ENCODE data around the gene CXCL1. TPM values are rescaled to one million over a fixed set of nuclear protein-coding genes. Genes with fewer than 3 reads are reported as not detected.

The CXCL1 gene
- total and polyA plus RNA-seq, 2 donors (not counting 1 experiment from before 2014, with no cell fraction given), result 0.24 TPM; not detected in 1

DNA sequence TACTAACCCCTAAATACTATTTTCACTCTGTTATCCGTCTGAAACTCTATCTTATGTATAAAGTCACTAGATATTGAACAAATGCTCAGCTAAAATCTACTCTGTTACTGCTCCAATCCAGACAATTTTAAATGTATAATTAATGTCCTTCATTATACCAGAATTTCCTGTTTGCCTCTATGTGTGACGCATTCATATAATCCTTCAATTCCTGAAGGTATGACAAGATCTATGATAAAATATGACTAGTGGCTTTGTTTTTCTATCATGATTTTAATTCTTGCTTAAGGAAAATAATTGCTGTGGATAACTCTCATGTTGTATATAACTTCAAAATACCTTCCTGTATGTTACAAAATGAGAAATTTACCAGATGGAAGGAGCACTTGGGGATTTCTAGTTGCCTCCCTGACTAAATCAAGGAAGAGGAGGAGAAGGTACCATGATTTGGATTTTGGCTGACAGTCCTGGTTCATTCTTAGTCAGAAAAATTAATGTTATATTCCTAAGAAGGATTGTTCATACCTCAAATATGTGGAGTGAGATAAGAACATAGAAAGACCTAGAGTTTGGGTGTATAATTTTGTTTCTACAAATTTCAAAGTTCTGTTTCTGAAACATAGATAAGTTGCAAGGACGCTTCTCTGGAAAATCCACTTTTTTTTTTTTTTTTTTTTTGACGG is 27.8 kb upstream of the CXCL1 start:
- H3K4me2 ChIP-seq (replicated peaks; ENCODE audit: low read depth, low read length, poor library complexity, severe bottlenecking), result no peak overlapping the region
- Mint-ChIP-seq H3K27ac (no peak overlapping the region), H3K4me1 (no peaks in the 10 kb centered on the region), H3K27me3 (peaks cover 23% of the 10 kb centered on the region), H3K9me3 (ENCODE audit: insufficient read depth) (no peaks in the 10 kb centered on the region), H3K4me3 (no peak overlapping the region)
- H3K9ac ChIP-seq (ENCODE audit: low read length), result no peak overlapping the region
- H3K27me3 ChIP-seq (replicated peaks in 1 of 4; ENCODE audit: control extremely low read depth in 1 of 4, control insufficient read depth in 3 of 4, insufficient read depth in 4 of 4, low read length in 3 of 4), result peaks cover 0 to 6% (median 4%) of the 10 kb centered on the region in 4 experiments
- H3K27ac ChIP-seq (ENCODE audit: low read length in 2 of 2), result no peak overlapping the region
- H3K36me3 ChIP-seq (replicated peaks in 1 of 2; ENCODE audit: control extremely low read depth in 1 of 2, control insufficient read depth in 1 of 2, extremely low read depth in 1 of 2, insufficient read depth in 2 of 2, low read length in 1 of 2), result no peaks in the 10 kb centered on the region
- ATAC-seq (ENCODE audit: low read depth) (no peak), DNase-seq (no peak)
- TF ChIP-seq EZH2 (IDR thresholded peaks at IDR 0.05; ENCODE audit: borderline replicate concordance, insufficient read depth, low read depth, low read length, poor library complexity, severe bottlenecking), result no peak
- TF ChIP-seq CTCF (IDR thresholded peaks at IDR 0.05), result no peak
- intact Hi-C loops (cut with micrococcal nuclease), result no loop called here
- 83% methylated on average over 1 of the region's 4 CpGs for WGBS (ENCODE audit: insufficient coverage)
- H3K4me1 ChIP-seq (ENCODE audit: control insufficient read depth in 2 of 2, insufficient read depth in 2 of 2, low read length in 2 of 2), result no peaks in the 10 kb centered on the region
- CTCF ChIA-PET, result no interaction called here
- H4K20me1 ChIP-seq (ENCODE audit: control insufficient read depth, insufficient read depth, low read length, poor library complexity, severe bottlenecking), result no peaks in the 10 kb centered on the region
- H3K9me3 ChIP-seq (ENCODE audit: control extremely low read depth in 1 of 3, control insufficient read depth in 2 of 3, insufficient read depth in 1 of 3, low read length in 2 of 3), result peaks cover 0 to 6% (median 0%) of the 10 kb centered on the region in 3 donors
- no peaks in the 10 kb centered on the region for H3K79me2 ChIP-seq (ENCODE audit: control insufficient read depth, insufficient read depth, low read length)
- no peak overlapping the region for H3K4me3 ChIP-seq (ENCODE audit: control extremely low read depth in 1 of 5, extremely low read depth in 1 of 5, insufficient read depth in 1 of 5, low read depth in 2 of 5, low read length in 4 of 5)
- H2AFZ ChIP-seq (ENCODE audit: insufficient read depth, low read depth, low read length, poor library complexity, severe bottlenecking), result no peak overlapping the region
- POLR2A ChIA-PET, result no interaction called here

DNA sequence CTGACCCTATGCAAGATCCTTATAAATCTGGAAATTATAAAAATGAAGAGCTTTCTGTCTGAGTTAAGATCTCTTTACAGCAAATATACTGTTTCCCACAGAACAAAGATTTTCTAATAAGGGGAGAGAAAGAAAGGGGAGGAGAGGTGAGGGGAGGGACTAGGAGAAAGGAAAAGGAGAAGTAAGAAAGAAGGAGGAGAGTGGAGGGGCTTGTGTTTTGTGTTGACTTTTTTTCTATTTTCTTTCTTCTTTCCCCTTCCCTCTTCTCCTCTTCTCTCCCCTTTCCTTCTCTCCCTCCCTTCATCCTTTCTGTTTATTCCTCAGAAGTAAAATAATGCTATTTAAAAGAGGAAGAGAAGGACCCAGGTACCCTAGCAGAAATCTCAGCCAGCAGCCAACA is 26.5 kb upstream of the CXCL1 start:
- Histone ChIP-seq H3K27ac (ENCODE audit: low read length in 2 of 2) (no peak overlapping the region), H3K4me2 (replicated peaks; ENCODE audit: low read depth, low read length, poor library complexity, severe bottlenecking) (no peak overlapping the region), H3K36me3 (replicated peaks in 1 of 2; ENCODE audit: control extremely low read depth in 1 of 2, control insufficient read depth in 1 of 2, extremely low read depth in 1 of 2, insufficient read depth in 2 of 2, low read length in 1 of 2) (no peaks in the 10 kb centered on the region), H3K4me3 (ENCODE audit: control extremely low read depth in 1 of 5, extremely low read depth in 1 of 5, insufficient read depth in 1 of 5, low read depth in 2 of 5, low read length in 4 of 5) (no peak overlapping the region), H3K79me2 (ENCODE audit: control insufficient read depth, insufficient read depth, low read length) (no peaks in the 10 kb centered on the region), H3K9me3 (ENCODE audit: control extremely low read depth in 1 of 3, control insufficient read depth in 2 of 3, insufficient read depth in 1 of 3, low read length in 2 of 3) (no peaks in the 10 kb centered on the region), H4K20me1 (ENCODE audit: control insufficient read depth, insufficient read depth, low read length, poor library complexity, severe bottlenecking) (no peaks in the 10 kb centered on the region), H3K4me1 (ENCODE audit: control insufficient read depth in 2 of 2, insufficient read depth in 2 of 2, low read length in 2 of 2) (no peaks in the 10 kb centered on the region), H3K9ac (ENCODE audit: low read length) (no peak overlapping the region), H3K27me3 (replicated peaks in 1 of 4; ENCODE audit: control extremely low read depth in 1 of 4, control insufficient read depth in 3 of 4, insufficient read depth in 4 of 4, low read length in 3 of 4) (peaks cover 0 to under 1% (median under 1%) of the 10 kb centered on the region in 4 experiments), H2AFZ (ENCODE audit: insufficient read depth, low read depth, low read length, poor library complexity, severe bottlenecking) (no peak overlapping the region)
- H3K4me1 Mint-ChIP-seq, result no peaks in the 10 kb centered on the region
- DNase-seq (no peak), ATAC-seq (ENCODE audit: low read depth) (no peak)
- H3K9me3 Mint-ChIP-seq (ENCODE audit: insufficient read depth), result no peaks in the 10 kb centered on the region
- TF ChIP-seq CTCF (IDR thresholded peaks at IDR 0.05) (no peak), EZH2 (IDR thresholded peaks at IDR 0.05; ENCODE audit: borderline replicate concordance, insufficient read depth, low read depth, low read length, poor library complexity, severe bottlenecking) (no peak)
- peaks cover 20% of the 10 kb centered on the region for H3K27me3 Mint-ChIP-seq
- intact Hi-C loops (cut with micrococcal nuclease), result no loop called here
- H3K27ac Mint-ChIP-seq, result no peak overlapping the region
- no peak overlapping the region for H3K4me3 Mint-ChIP-seq
- ChIA-PET POLR2A (no interaction called here), CTCF (no interaction called here)
